Activated T-cell treated with anti-CD3 and anti-CD28 coated beads for 4 hours (primary cell): ENCODE results near the gene FBN3.
A peak's percentile ranks its signal among the peaks of the same experiment; 100 is the strongest.

ENCODE experiments used
- DNase-seq: peaks from one replicate; pipeline ENCODE4 v3.0.0-alpha.2; 2020

The FBN3 gene

DNA sequence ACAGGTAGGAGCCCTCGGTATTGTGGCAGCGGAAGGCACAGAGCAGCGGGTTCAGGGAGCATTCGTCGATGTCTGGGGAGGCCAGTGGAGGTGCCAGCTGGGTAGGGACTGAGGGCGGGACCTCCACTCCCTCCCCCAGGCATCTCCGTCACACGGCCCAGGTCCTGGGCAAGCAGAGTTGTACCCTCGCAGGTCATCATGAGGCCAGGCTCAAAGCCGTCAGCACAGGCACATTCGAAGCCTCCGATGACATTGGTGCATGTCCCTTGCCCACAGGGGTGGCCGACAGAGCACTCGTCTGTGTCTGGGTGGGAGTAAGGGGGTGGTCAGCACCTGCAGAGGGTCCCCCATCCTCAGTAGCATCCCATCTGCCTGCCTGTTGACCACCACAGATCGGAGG lies 61.5 kb downstream of the FBN3 start:
- DNase-seq = no peak

DNA sequence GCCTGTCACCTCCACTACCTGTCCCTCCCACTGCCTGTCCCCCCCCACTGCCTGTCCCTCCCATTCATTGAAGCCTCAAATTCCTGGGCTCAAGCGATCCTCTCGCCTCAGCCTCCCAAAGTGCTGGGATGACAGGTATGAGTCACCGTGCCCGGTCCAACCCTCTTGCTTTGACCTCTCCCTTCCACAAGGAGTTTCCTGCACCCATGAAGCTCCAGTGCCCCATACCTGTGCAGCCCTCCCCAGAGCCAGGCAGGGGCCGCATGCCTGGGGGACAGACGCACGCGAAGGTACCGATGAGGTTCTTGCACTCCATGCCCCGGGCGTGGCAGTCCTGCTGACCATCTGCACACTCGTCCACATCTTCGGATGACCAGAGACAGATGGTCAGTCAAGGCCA lies 62.5 kb downstream of the FBN3 start:
- DNase-seq = no peak

DNA sequence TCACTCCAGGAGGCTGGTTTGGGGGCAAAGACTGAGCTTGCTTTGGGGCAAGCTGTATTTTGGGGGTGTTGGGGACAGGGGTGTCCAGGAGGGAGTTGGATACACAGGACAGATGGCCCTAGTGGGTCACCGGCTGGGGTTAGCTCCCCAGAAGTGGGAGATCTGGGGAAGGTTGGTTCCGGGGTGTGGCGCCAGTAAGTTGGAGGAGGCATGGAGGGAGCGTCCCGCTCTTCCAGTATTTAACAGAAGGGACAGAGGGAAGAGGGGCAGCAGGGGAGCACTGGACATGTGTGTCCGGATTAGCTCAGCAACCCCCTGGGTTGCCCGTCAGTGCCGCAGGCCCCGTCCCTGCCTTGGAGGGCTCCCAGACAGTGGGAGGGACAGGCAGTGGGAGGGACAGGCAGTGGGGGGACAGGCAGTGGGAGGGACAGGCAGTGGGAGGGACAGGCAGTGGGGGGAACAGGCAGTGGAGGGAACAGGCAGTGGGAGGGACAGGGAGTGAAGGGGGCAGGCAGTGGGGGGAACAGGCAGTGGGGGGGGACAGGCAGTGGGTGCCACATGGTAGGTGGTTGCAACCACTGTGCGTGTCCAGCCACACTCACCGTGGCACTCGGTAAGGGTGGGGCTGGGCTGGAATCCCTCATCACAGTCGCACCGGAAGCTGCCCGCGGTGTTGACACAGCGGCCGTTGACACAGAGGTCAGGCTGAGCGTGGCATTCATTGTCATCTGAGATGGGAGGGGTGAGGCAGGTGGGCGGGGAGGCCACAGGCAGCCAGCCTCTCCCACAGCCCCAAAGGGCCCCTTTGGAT lies 63.6 kb downstream of the FBN3 start:
- no peak for DNase-seq

DNA sequence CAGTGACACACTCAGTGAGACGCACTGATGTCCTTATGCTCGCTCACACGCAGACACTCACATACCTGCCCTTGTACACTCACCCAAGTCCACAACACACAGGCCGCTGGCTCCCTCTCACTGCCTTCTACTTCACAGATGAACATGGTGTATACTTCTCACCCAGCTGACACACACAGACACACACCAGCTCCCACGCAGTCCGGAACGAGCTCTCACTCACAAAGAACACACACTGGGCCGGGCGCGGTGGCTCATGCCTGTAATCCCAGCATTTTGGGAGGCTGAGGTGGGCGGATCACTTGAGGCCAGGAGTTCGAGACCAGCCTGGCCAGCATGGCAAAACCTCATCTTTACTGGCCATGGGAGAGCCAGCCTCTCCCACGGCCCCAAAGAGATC lies 65.2 kb downstream of the FBN3 start:
- no peak for DNase-seq

DNA sequence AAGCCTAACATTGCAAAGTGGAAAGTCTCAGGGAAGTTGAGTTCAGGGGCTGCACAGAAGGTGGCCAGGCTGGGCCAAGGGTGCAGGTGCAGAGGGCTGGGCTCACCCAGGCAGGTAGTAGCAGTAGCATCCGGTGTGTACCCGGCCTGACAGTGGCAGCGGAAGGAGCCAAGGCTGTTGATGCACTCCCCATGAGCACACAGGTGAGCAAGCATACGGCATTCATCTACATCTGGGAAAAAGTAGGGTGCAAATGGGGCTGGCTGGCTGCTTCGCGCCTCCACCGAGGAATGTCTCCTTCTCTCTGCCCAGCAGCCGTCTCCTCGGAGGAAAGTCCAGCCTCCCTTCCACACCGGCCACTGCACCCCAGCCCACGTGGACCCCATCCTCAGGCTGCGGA lies 66.3 kb downstream of the FBN3 start:
- no peak for DNase-seq

DNA sequence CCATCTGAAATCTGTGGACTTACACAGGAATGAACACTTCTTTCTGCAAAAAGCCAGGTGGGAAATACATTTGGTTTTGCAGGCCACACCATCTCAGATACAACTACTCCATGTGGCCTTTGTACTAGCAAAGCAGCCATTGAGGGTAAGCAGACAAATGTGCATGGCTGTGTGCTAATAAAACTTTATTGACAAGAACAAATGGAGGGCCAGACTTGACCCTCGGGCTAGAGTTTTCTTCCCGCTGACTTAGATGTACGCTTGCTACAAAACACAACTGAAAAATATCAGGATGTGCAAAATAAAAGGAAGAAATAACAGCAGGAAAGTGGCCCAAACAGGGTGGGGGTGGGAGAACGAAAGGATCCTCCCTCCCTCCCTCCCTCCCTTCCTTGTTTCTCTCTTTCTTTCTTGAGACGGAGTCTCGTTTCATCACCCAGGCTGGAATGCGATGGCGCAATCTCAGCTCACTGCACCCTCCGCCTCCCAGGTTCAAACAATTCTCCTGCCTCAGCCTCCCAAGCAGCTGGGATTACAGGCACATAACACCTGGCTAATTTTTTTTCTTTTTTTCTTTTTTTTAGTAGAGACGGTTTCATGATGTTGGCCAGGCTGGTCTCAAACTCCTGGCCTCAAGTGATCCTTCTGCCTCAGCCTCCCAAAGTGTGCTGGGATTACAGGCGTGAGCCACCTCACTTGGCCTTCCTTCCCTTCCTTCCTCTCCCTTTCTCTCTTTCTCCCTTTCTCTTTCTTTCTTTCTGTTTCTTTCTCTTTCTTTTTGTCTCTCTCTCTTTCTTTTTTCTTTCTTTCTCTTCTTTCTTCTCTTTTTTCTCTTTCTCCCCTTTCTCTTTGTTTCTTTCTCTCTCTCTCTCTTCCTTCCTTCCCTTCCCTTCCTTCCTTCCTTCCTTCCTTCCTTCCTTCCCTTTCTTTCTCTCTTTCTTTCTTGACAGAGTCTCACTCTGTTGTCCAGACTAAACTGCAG lies 67.5 kb downstream of the FBN3 start:
- no peak for DNase-seq

DNA sequence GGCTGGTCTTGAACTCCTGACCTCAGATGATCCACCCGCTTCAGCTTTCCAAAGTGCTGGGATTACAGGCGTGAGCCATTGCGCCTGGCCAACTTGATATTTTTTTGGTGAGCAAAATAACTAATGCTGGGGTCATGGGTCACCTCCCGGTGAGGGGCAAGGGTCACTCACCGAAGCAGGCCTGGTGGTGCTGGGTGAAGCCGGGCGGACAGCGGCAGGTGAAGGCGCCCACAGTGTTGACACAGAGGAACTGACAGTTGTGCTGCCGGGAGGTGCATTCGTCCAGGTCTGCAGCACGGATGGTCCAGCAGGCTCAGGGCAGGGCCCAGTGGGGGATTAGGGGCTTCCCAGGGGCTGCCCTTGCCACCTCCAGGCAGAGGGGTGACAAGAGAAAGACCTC lies 68.6 kb downstream of the FBN3 start:
- DNase-seq = no peak

DNA sequence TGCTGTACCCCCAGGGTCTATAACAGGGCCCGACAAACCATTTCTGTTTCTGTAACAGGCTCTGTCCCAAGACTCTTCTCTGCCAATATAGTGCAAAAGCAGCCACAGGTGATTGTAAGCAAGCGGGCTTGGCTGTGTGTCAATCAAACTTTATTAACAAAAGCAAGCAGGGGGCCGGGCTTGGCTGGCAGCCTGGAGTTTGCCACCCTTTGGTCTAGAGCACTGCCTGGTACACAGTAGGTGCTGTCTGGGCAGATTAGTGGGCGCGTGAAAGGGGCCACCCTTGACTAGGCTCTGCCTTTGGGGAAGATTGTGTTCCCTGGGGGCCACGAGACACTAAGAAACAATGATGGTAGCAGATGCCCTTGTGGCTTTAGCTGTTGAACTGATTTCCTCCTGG lies 69.4 kb downstream of the FBN3 start:
- no peak for DNase-seq

DNA sequence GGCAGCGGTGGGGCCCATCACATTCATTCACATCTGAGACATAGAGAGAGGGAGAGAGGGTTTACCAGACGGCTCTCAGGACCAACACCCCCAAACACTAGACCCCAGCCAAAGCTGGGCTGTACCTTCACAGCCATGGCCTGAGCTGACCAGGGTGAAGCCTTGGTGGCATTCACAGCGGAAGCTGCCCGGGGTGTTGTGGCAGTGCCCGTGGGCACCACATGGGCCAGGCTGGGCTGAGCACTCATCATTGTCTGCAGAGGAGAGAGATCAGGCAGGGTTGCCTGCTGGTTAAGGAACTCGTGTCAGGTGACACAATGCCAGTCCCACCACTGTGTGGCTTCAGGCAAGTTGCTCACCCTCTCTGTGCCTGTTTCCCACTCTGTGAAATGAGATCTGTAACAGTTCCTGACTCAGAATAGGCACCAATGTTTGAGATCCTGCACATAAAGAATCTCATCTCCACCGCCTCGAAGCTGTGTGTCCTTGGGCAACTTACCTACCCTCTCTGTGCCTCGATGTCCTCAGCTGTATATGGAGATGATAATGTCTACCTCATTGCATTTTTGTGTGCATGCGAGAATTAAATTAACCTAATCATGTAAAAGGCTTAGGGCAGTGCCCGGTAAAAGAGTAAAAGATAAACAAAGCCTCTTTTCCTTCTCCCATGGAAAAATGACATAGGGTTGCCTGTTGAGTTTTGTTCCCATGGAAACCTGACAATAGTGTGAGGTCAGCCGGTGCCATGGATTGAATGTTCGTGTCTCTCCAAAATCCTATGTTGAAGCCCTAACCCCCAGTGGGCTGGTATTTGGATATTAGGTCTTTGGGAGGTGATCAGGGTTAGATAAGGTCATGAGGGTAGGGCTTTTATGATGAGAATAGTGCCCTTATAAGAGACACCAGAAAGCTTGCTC lies 74.0 kb downstream of the FBN3 start:
- no peak for DNase-seq

DNA sequence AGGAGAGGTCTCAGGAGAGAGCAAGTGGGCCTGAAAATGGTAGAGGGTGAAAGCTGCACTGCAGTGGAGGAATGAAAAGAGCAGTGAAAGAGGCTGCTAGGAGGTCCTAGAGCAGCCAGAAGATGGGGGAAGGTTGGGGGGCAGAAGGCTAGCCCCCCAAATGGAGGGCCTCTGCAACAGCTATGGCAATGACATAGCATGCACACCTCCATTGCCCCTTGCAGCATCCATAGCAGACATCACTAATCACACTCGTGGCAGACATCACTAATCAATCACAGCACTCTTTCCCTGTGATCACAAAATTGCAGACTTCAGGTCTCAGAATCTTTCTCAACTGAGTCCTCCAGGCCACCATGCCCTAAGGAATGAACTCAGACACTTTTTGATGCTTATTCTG lies 74.9 kb downstream of the FBN3 start:
- no peak for DNase-seq

DNA sequence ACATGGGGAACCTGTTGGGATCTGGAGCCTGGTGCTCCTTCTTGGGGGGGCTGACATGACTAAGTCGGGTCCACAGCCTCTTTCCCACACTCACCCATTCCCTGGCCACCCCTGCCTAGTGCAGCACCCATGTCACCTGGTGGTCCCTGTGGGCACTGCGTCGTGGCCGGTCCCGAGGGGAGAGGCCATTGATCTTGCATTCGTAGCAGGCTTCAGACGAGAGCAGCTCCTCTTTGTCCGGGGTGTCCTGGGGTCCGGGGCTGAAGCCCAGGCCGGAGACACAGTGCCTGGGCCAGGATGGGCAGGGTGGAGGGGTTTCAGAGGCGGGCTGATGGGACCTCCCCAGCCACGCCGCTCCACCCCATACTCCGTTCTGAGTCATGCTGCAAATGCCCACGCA lies 77.5 kb downstream of the FBN3 start:
- no peak for DNase-seq

DNA sequence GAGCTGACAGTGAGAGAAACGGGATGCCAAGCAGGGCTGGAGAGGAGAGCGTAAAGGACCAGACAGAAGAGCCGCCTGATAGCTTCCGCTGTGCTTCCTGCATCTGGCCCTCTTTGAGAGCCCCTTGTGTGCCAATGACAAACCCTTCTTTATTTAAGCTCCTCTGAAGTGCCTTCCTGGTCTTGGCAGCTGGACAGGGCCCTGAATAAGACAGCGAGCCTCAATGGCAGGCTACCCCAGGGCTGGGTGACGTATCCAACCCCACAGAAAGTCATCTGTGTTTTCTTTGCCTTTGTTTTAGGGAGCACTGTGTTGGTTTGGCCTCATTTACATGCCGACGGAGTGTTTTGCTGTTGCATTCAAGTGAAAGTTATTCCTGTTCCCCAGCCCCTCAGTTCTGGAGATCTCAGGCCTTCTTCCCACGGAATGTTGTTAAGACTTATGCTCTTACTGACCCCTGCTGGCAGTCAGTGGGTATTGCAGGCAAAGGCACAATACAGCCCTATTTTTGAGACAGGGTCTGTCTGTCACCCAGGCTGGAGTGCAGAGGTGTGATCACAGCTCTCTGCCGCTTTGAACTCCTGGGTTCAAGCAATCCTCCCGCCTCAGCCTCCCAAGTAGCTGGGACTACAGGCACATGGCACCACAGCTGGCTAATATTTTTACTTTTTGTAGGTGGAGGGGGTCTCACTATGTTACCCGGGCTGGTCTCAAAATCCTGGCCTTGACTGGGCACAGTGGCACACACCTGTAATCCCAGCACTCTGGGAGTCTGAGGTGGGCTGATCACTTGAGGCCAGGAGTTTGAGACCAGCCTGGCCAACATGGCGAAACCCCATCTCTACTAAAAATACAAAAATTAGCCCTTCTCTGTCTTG lies 80.1 kb downstream of the FBN3 start:
- DNase-seq = no peak

DNA sequence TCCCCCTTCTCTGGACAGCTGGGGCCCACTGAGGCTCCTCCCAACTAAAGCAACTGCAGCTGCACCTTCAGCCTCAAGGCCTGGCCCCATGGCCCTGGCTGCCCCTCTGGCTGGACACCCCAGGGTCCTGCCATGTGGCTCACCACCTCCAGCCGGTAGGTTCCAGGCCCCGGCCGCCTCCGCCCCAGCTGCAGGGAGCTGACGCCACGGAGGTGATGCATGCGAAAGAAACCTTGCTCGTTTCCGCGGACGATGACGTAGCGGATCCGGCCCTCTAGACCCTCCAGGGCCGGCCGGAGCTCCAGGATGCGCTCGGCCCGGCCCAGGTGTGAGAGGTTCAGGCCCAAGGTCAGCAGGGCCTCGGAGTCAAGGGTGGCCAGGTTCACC lies 83.5 kb downstream of the FBN3 start:
- DNase-seq = no peak

DNA sequence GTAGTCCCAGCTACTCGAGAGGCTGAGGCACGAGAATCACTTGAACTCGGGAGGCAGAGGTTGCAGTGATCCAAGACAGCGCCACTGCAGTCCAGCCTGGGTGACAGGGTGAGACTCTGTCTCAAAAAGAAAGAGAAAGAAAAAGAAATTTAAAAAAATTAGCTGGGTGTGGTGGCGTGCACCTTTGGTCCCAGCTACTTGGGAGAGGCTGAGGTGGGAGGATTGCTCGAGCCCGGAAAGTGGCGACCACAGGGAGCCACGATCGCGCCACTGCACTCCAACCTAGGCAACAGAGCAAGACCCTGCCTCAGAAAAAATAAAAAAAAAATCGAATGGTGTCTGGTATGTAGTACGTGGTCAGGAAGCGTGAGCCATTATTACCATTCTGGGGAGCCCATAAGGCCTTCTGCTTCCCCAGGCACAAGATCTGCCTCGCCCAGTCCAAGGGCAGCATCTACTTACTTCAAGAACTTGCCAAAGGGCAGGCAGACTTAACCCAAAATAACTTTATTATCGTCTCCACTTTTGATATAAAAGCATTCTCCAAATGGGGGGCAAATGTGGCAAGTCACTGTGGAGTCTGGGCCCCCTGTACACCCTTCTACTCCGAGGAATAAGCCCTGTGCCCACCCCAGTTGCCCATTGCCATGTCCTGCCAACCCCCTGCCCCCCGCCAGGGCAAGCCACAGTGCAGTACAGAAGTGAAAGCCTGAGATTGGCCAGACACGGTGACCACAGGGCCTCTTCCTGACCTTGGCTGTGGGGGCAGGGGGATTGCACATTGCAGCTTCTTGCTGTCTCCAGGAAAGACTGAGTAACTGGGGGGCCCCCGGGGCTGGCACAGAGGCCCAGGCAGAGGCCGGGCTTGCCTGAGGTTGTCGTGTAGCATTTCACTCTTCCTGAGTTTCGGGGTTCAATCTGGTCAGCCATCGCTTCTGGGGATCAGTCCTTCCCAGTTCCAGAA lies 84.2 kb downstream of the FBN3 start:
- no peak for DNase-seq

DNA sequence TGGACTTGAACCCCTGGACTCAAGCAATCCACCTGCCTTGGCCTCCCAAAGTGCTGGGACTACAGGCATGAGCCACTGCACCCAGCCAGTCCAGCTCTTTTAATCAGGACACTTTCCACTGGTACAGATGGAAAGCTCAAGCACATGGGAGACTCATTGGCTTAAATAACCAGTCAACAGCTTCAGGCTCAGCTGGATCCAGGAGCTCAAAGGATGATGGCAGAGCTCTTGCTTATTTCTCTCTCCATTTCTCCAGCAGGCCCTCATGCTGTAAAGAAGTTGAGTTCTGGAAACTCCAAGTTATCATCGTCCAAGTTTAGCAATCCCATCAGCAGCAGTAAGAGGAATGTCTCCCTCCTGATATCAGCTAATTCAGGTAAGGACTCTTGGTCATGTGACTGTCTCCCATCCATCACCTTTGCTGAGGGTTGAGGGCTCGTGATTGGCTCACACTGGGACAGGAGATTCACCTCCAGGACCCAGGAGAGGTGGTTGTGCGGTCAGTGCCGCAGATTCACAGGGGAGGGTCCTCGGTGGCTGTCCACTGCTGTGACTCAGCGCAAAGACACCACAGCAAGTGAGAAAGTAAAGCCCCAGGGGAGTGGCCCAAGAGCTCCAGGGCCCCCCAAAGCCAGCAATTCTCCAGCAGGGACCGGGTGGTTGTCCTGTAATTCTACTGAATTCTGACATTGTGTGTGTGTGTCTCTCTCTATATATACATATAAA lies 91.7 kb downstream of the FBN3 start:
- no peak for DNase-seq

DNA sequence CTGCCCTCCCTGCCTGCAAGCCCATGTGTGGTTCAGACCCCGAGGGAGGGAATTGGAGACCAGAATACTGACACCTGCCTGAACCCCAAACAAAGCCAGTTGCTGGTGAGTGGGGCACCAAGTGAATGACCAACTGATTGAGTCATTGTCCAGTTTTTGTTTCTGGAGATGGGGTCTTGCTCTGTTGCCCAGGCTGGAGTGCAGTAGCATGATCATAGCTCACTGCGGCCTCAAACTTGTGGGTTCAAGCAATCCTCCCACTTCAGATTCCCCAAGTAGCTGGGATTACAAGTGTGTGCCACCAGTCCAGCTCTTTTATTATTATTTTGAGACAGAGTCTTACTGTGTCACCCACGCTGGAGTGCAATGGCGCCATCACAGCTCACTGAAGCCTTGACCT lies 92.9 kb downstream of the FBN3 start:
- no peak for DNase-seq

DNA sequence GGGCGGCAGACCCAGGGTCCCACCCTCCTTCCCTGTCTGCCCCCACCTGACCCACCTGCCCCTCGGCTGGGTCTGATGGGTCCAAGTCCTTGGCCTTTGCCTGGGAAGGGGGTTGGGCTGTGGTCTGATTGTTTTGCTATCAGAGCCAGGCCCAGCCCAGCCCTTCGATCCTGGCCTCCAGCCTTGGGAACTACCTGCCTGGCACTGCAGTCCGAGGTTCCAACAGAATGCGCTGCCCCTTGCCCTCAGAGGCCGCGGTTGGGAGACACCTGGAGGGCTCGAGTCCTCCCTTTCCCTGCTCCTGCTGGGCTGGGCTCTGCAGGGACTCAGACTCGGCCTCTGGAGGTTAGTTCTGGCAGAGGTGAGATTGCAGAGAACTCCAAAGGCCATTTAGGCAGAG lies 95.2 kb downstream of the FBN3 start:
- DNase-seq = no peak

DNA sequence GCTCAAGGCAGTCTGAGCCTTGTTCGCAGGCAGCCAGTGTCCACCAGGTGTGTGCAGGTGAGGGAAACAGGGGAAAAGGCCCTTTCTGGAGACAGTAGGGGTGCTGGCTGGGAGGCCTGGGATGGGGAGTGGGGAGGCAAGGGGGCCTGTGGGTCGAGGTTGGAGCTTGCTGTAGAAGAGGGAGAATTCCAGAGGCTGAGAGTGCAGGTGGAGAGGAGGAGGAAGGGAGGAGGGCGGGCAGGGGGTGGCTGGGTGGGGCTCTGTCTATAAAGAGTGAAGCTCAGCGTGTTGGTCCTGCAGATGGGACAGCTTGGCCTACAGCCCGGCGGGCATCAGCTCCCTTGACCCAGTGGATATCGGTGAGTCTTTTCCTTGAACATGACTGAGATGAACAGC lies 96.9 kb downstream of the FBN3 start, which contains the start of gene CCL25:
Gene CCL25, plus strand, starts transcription at position 297 of the 396 bp plus-strand sequence. CDS start 290 bp downstream, outside the sequence.
- DNase-seq = no peak

DNA sequence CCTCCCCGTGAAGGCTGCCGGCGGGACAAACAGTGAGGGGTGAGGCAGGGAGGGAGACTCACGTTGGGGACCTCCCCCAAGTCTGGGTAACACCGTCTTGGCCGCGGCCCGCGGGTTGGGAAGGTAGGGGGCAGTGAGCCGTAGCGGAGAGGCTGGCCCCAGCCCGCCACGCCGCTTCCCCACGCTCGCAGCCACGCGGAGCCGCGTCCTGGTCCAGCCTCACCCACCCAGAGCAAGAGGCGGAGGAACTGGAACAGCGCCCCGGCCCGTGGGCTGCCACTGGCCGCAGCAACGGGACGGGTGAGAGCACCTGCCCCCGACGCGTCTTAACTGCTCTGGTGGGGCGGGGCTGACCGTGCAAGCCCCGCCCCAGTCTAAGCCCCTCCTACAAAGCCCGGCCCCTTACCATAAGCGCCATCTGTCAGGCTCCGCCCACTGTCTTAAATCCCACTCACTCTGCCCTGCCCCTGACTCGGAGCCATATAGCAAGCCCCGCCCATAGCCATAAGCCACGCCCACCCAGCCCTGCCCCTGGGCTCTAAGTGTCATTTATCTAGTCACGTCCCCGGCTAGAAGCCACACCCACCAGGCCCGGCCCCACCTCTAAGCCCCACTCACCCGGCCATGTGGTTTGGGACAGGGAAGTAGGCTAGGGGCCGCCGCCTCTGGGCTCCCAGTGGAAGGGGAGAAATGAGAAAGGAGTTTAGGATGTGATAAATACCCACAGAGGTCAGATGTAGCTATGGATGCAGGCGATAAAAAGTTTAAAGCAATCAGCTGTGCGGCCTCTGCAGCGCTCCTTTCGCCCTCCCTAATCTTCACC lies 98.9 kb downstream of the FBN3 start:
- peak; percentile 80 for DNase-seq
